ENCODE results near the gene C1orf141.

- TF ChIP-seq, protein P1, sequence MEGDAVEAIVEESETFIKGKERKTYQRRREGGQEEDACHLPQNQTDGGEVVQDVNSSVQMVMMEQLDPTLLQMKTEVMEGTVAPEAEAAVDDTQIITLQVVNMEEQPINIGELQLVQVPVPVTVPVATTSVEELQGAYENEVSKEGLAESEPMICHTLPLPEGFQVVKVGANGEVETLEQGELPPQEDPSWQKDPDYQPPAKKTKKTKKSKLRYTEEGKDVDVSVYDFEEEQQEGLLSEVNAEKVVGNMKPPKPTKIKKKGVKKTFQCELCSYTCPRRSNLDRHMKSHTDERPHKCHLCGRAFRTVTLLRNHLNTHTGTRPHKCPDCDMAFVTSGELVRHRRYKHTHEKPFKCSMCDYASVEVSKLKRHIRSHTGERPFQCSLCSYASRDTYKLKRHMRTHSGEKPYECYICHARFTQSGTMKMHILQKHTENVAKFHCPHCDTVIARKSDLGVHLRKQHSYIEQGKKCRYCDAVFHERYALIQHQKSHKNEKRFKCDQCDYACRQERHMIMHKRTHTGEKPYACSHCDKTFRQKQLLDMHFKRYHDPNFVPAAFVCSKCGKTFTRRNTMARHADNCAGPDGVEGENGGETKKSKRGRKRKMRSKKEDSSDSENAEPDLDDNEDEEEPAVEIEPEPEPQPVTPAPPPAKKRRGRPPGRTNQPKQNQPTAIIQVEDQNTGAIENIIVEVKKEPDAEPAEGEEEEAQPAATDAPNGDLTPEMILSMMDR (IDR thresholded peaks at IDR 0.05): no peak
- no peak for TF ChIP-seq POLR2A (IDR thresholded peaks at IDR 0.05)
Observed at GRCh38 chr1:67061266-67061665, 73.5 kb downstream of the C1orf141 start.
